ENCODE measurements around the gene SMIM20.

Gene SMIM20

DNA sequence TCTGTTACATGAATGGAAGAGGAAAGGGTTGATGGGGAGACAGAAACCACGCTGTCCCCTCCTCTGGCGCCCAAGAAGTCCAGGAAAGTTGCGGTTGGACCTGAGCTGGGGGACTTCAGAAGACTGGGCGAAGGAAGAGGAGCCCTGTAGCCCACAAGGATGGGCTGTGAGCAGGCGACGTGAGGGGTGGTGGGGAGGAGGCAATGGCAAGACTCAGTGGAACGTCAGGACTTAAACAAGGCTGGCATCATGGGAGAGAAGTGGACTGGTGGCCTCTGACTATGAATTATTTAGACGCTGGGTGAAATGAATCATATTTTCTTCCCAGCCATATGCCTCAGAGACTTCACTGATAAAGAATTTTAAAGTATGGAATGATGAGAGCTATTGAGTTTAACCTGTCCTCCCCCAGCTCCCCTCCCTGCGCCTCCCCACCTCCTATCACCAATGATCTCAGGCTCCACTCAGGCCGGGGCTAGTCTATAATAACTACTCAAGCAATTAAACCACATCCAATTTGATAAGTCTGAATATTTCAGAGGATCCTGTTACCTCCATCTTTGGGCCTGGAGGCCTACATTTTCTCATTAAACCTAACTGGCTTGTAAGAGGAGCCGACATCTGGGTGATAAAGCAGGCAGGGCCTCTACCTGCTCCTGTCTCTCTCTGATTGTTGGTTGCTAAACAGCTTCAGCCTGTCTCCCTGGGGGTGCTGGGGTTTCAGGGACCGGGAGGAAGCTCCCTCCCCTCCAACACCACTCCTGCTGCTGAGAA, 63.6 kb downstream of the SMIM20 start:
- H3K4me2 ChIP-seq (ENCODE audit: low read depth, low read length), result no peak overlapping the region
- no peak for TF ChIP-seq CTCF (IDR thresholded peaks at IDR 0.05; ENCODE audit: low read length)
- no peak for TF ChIP-seq EZH2 (optimal IDR thresholded peaks at IDR 0.05; ENCODE audit: low read depth, low read length)
- no peak for TF ChIP-seq EZH2phosphoT487 (IDR thresholded peaks at IDR 0.05; ENCODE audit: low read length)
- H4K20me1 ChIP-seq (ENCODE audit: insufficient read depth, low read length), result no peaks in the 10 kb centered on the region
- H3K4me1 ChIP-seq (ENCODE audit: low read length), result no peaks in the 10 kb centered on the region
- H3K79me2 ChIP-seq (ENCODE audit: low read length), result no peaks in the 10 kb centered on the region
- no peak overlapping the region for H3K9ac ChIP-seq (ENCODE audit: low read length)
- H3K36me3 ChIP-seq (replicated peaks; ENCODE audit: insufficient read depth, low read length), result no peaks in the 10 kb centered on the region
- no peak overlapping the region for H3K4me3 ChIP-seq (ENCODE audit: low read length)
- H2AFZ ChIP-seq (ENCODE audit: low read length), result no peak overlapping the region
- no peaks in the 10 kb centered on the region for H3K9me2 ChIP-seq (replicated peaks; ENCODE audit: insufficient read depth, low read length)
- no peak overlapping the region for H3K27ac ChIP-seq (ENCODE audit: low read length)
- H3F3A ChIP-seq (ENCODE audit: insufficient read depth, low read length), result no peaks in the 10 kb centered on the region
- DNase-seq, result no peak
- no peaks in the 10 kb centered on the region for H3K9me3 ChIP-seq (replicated peaks; ENCODE audit: insufficient read depth, low read length)
- H3K27me3 ChIP-seq (replicated peaks; ENCODE audit: insufficient read depth, low read length), result no peaks in the 10 kb centered on the region

DNA sequence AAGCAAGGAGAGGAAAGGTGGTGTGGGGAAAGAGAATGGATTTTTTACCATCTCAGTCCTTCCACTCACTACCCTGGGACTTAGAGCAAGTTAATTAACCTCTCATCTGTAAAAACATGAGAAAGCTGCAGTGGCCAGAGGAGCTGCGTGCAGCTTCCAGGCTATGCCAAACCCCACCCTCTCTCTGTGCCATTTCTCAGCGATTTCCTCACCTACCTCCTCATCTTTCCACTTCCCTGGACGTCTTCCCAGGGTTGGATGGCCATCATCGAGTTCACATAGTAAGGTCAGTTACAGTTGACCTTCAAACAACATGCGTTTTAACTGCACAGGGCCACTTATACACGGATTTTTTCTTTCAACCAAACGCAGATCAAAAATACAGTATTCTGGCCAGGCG, 64.3 kb downstream of the SMIM20 start:
- Histone ChIP-seq H3K27ac (ENCODE audit: low read length) (no peak overlapping the region), H3K79me2 (ENCODE audit: low read length) (no peaks in the 10 kb centered on the region), H3K9ac (ENCODE audit: low read length) (no peak overlapping the region), H3K4me3 (ENCODE audit: low read length) (no peak overlapping the region), H2AFZ (ENCODE audit: low read length) (no peak overlapping the region), H4K20me1 (ENCODE audit: insufficient read depth, low read length) (no peaks in the 10 kb centered on the region), H3K4me2 (ENCODE audit: low read depth, low read length) (no peak overlapping the region), H3K4me1 (ENCODE audit: low read length) (no peaks in the 10 kb centered on the region), H3F3A (ENCODE audit: insufficient read depth, low read length) (no peaks in the 10 kb centered on the region), H3K9me3 (replicated peaks; ENCODE audit: insufficient read depth, low read length) (no peaks in the 10 kb centered on the region), H3K27me3 (replicated peaks; ENCODE audit: insufficient read depth, low read length) (no peaks in the 10 kb centered on the region), H3K9me2 (replicated peaks; ENCODE audit: insufficient read depth, low read length) (no peaks in the 10 kb centered on the region), H3K36me3 (replicated peaks; ENCODE audit: insufficient read depth, low read length) (no peaks in the 10 kb centered on the region)
- no peak for TF ChIP-seq CTCF (IDR thresholded peaks at IDR 0.05; ENCODE audit: low read length)
- no peak for TF ChIP-seq EZH2phosphoT487 (IDR thresholded peaks at IDR 0.05; ENCODE audit: low read length)
- TF ChIP-seq EZH2 (optimal IDR thresholded peaks at IDR 0.05; ENCODE audit: low read depth, low read length), result no peak
- no peak for DNase-seq

Data from MM.1S (cell line).